SK-N-SH (cell line): ENCODE results near the gene CIITA. TPM values are rescaled to one million over a fixed set of nuclear protein-coding genes. Genes with fewer than 3 reads are reported as not detected.
A peak's percentile ranks its signal among the peaks of the same experiment; 100 is the strongest.

Experiments used
- CTCF ChIA-PET: fragments of 300-600, 350-600 bp; formaldehyde crosslinking; extraction: SDS; loops from one replicate; lab custom pipeline; 2021; lab: Yijun Ruan, JAX
- POLR2A ChIA-PET: fragments of 350-600 bp; sonication (Branson Sonifier 250); formaldehyde crosslinking; extraction: SDS; loops from one replicate; lab custom pipeline; 2020; ENCODE audit warnings: antibody characterized with exemption, inconsistent platforms; lab: Yijun Ruan, JAX
- DNase-seq: peaks from one replicate; pipeline ENCODE4 v3.0.0; 2012
- H2AFZ ChIP-seq: fragments of 200-600 bp; sonication (generic); 2 replicates; pipeline ENCODE4 v1.8.1; 2016; ENCODE audit warnings: antibody characterized with exemption, mild to moderate bottlenecking, low read depth
- H3F3A ChIP-seq: fragments of 200-600 bp; sonication (generic); replicated peaks from 2 replicates; pipeline ENCODE3; 2016; ENCODE audit warnings: antibody characterized with exemption, mild to moderate bottlenecking; ENCODE audit not compliant: insufficient read depth
- H3K27ac ChIP-seq, 2 experiments: fragments of 200-500 bp in 1 of 2; fragments of 200-600 bp in 1 of 2; sonication (Bioruptor generic) in 1 of 2; sonication (generic), shearing (Covaris generic) in 1 of 2; 2 replicates each; pipeline versions ENCODE4 v1.5.1 to v1.6.1; 2014 to 2016; ENCODE audit warnings: low read depth in 2 of 2, inconsistent platforms in 1 of 2, low read length in 1 of 2, mild to moderate bottlenecking in 1 of 2, mixed read lengths in 1 of 2
- H3K27me3 ChIP-seq: fragments of 200-600 bp; sonication (generic), shearing (Covaris generic); 2 replicates; pipeline ENCODE4 v1.6.1; 2016; ENCODE audit warnings: mixed run types; ENCODE audit not compliant: insufficient read depth
- H3K36me3 ChIP-seq, 2 experiments: fragments of 200-500 bp in 1 of 2; fragments of 200-600 bp in 1 of 2; sonication (Bioruptor generic) in 1 of 2; sonication (generic) in 1 of 2; replicated peaks in 1 of 2; 2 replicates each; pipeline versions ENCODE3 to v1.5.1; 2014 to 2016; ENCODE audit warnings: low read length in 1 of 2, mild to moderate bottlenecking in 1 of 2; ENCODE audit not compliant: insufficient read depth in 2 of 2, control insufficient read depth in 1 of 2
- H3K4me1 ChIP-seq, 2 experiments: fragments of 200-500 bp in 1 of 2; fragments of 200-600 bp in 1 of 2; sonication (Bioruptor generic) in 1 of 2; sonication (generic), shearing (Covaris generic) in 1 of 2; 2 replicates each; pipeline versions ENCODE4 v1.5.1 to v1.6.1; 2014 to 2016; ENCODE audit warnings: low read depth in 1 of 2, low read length in 1 of 2, mixed run types in 1 of 2; ENCODE audit not compliant: insufficient read depth in 2 of 2, control insufficient read depth in 1 of 2
- H3K4me2 ChIP-seq: fragments of 200-600 bp; sonication (generic), shearing (Covaris generic); 2 replicates; pipeline ENCODE4 v1.6.1; 2017; ENCODE audit warnings: mixed run types
- H3K4me3 ChIP-seq, 2 experiments: fragments of 200-500 bp in 1 of 2; fragments of 200-600 bp in 1 of 2; sonication (Bioruptor generic) in 1 of 2; sonication (generic), shearing (Covaris generic) in 1 of 2; 2 replicates each; pipeline versions ENCODE4 v1.5.1 to v1.8.1; 2014 to 2016; ENCODE audit warnings: low read depth in 2 of 2, inconsistent platforms in 1 of 2, low read length in 1 of 2, mild to moderate bottlenecking in 1 of 2, mixed read lengths in 1 of 2, moderate library complexity in 1 of 2
- H3K79me2 ChIP-seq: fragments of 200-600 bp; sonication (generic); 2 replicates; pipeline ENCODE4 v1.8.1; 2017; ENCODE audit warnings: mild to moderate bottlenecking; ENCODE audit not compliant: insufficient read depth
- H3K9ac ChIP-seq: fragments of 200-600 bp; sonication (generic); 2 replicates; pipeline ENCODE4 v1.6.1; 2017; ENCODE audit warnings: mixed run types
- H3K9me2 ChIP-seq: fragments of 200-600 bp; sonication (generic); 2 replicates; pipeline ENCODE4 v1.6.1; 2017; ENCODE audit warnings: mixed run types
- H3K9me3 ChIP-seq: fragments of 200-600 bp; sonication (generic); 2 replicates; pipeline ENCODE4 v1.6.1; 2017; ENCODE audit warnings: mixed run types, mild to moderate bottlenecking, moderate library complexity
- H4K20me1 ChIP-seq: fragments of 200-600 bp; sonication (generic); 2 replicates; pipeline ENCODE4 v1.6.1; 2017; ENCODE audit warnings: mild to moderate bottlenecking, mixed run types; ENCODE audit not compliant: insufficient read depth
- CHD2 ChIP-seq: fragments of 150-350 bp; IDR thresholded peaks from 2 replicates; pipeline ENCODE4 v1.6.1; 2018; ENCODE audit warnings: low read length; ENCODE audit not compliant: partially characterized antibody
- ELF1 ChIP-seq: IDR thresholded peaks from 2 replicates; pipeline ENCODE4 v1.4.0; 2012
- EP300 ChIP-seq, 2 experiments: IDR thresholded peaks; 2 replicates each; pipeline versions ENCODE4 v1.4.0 to v1.6.1; 2012; ENCODE audit warnings: borderline replicate concordance in 1 of 2, low read depth in 1 of 2, low read length in 1 of 2
- FOXM1 ChIP-seq: IDR thresholded peaks from 2 replicates; pipeline ENCODE4 v1.4.0; 2012; ENCODE audit warnings: low read depth, mild to moderate bottlenecking
- GATA2 ChIP-seq: sonication (generic); formaldehyde crosslinking; IDR thresholded peaks from 2 replicates; pipeline ENCODE4 v1.5.0; 2020; ENCODE audit warnings: mild to moderate bottlenecking, missing genetic modification reagents
- JUND ChIP-seq: IDR thresholded peaks from 2 replicates; pipeline ENCODE4 v1.4.0; 2012
- MEF2A ChIP-seq: IDR thresholded peaks from 2 replicates; pipeline ENCODE4 v1.4.0; 2012; ENCODE audit warnings: low read depth, borderline replicate concordance
- MXI1 ChIP-seq: IDR thresholded peaks from 2 replicates; pipeline ENCODE4 v1.6.1; 2012; ENCODE audit warnings: mild to moderate bottlenecking, low read depth, low read length, improper control_type of control experiment
- NRF1 ChIP-seq: IDR thresholded peaks from 2 replicates; pipeline ENCODE4 v1.6.1; 2012; ENCODE audit warnings: low read depth, mild to moderate bottlenecking, low read length
- RAD21 ChIP-seq: IDR thresholded peaks from 2 replicates; pipeline ENCODE4 v1.6.1; 2012; ENCODE audit warnings: mild to moderate bottlenecking, low read length
- RCOR1 ChIP-seq: fragments of 150-350 bp; IDR thresholded peaks from 2 replicates; pipeline ENCODE4 v1.6.1; 2017; ENCODE audit warnings: antibody characterized with exemption, low read length
- SMC3 ChIP-seq: IDR thresholded peaks from 2 replicates; pipeline ENCODE4 v1.6.1; 2012; ENCODE audit warnings: low read depth, low read length, improper control_type of control experiment
- WGBS: methylation state at CpG from one replicate; pipeline ENCODE4 v1.1.6; 2017; ENCODE audit warnings: low lambda C conversion rate; 5-methylcytosine and 5-hydroxymethylcytosine counted together
- polyA plus RNA-seq, 3 experiments: library from polyadenylated mRNA; depleted of rRNA; stranded (reverse); fragments of >200 nt; gene quantifications; 2 replicates each; pipeline ENCODE4 v1.2.3, GENCODE V29; 2012
- TF ChIP-seq, protein P1 (sequence below): IDR thresholded peaks from 2 replicates; pipeline ENCODE4 v1.6.1; 2012; ENCODE audit warnings: mild to moderate bottlenecking, low read depth, low read length, moderate library complexity
- TF ChIP-seq, protein P2 (sequence below): fragments of 150-350 bp; IDR thresholded peaks from 2 replicates; pipeline ENCODE4 v1.6.1; 2017; ENCODE audit warnings: antibody characterized with exemption, low read length, low read depth, borderline replicate concordance
- TF ChIP-seq, protein P3 (sequence below): IDR thresholded peaks from 2 replicates; pipeline ENCODE4 v1.4.0; 2012; ENCODE audit warnings: low read depth
- TF ChIP-seq, protein P4 (sequence below): fragments of 150-350 bp; IDR thresholded peaks from 2 replicates; pipeline ENCODE4 v1.6.1; 2016; ENCODE audit warnings: mild to moderate bottlenecking, low read depth, low read length
- TF ChIP-seq, protein P5 (sequence below): fragments of 200-600 bp; sonication (generic); IDR thresholded peaks from 2 replicates; pipeline ENCODE4 v1.6.1; 2017; ENCODE audit warnings: antibody characterized with exemption, mild to moderate bottlenecking, moderate library complexity

The CIITA gene
- polyA plus RNA-seq, 1 of the 3 experiments (the other 2 are of a cell fraction): 0.23 TPM

DNA sequence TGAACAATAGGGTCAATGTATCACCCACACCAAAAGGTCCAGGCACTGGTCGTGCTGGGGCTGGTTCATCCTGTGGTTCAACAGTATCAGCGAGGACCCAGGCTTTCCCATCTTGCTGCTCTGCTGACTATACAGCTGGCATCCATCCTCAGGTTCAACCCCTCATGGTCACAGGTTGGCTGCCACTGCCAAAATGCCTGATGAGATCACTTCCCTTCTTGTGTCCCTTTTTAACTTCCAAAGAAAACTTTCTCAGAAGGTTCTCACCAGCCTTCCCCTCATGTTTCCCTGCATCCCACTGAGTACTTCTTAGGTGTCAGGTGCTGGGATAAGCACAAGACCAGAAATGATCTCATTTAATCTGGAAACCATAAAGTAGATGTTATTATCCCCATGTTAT, 93.1 kb downstream of the CIITA start:
- no peak overlapping the region for H3K4me2 ChIP-seq
- no peak for DNase-seq
- H3K4me3 ChIP-seq: no peak overlapping the region
- TF ChIP-seq MEF2A (no peak), GATA2 (CRISPR knock-in tag) (no peak), CHD2 (no peak), FOXM1 (no peak), JUND (no peak)
- TF ChIP-seq, protein P1, sequence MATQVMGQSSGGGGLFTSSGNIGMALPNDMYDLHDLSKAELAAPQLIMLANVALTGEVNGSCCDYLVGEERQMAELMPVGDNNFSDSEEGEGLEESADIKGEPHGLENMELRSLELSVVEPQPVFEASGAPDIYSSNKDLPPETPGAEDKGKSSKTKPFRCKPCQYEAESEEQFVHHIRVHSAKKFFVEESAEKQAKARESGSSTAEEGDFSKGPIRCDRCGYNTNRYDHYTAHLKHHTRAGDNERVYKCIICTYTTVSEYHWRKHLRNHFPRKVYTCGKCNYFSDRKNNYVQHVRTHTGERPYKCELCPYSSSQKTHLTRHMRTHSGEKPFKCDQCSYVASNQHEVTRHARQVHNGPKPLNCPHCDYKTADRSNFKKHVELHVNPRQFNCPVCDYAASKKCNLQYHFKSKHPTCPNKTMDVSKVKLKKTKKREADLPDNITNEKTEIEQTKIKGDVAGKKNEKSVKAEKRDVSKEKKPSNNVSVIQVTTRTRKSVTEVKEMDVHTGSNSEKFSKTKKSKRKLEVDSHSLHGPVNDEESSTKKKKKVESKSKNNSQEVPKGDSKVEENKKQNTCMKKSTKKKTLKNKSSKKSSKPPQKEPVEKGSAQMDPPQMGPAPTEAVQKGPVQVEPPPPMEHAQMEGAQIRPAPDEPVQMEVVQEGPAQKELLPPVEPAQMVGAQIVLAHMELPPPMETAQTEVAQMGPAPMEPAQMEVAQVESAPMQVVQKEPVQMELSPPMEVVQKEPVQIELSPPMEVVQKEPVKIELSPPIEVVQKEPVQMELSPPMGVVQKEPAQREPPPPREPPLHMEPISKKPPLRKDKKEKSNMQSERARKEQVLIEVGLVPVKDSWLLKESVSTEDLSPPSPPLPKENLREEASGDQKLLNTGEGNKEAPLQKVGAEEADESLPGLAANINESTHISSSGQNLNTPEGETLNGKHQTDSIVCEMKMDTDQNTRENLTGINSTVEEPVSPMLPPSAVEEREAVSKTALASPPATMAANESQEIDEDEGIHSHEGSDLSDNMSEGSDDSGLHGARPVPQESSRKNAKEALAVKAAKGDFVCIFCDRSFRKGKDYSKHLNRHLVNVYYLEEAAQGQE: no peak
- TF ChIP-seq, protein P2, sequence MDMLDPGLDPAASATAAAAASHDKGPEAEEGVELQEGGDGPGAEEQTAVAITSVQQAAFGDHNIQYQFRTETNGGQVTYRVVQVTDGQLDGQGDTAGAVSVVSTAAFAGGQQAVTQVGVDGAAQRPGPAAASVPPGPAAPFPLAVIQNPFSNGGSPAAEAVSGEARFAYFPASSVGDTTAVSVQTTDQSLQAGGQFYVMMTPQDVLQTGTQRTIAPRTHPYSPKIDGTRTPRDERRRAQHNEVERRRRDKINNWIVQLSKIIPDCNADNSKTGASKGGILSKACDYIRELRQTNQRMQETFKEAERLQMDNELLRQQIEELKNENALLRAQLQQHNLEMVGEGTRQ: no peak
- no peak overlapping the region for H3K9ac ChIP-seq
- no peaks in the 10 kb centered on the region for H3K9me2 ChIP-seq
- CTCF ChIA-PET: interaction anchor here (0.9 to 12.7 kb wide), 5 partner anchors 13 to 426 kb away, joined by 3 to 318 read pairs (median 5); partner anchors contain the start of genes CLEC16A and SOCS1
- WGBS: 100% methylated on average over 2 of the region's 2 CpGs
- peaks cover 12% of the 10 kb centered on the region for H3F3A ChIP-seq
- H3K79me2 ChIP-seq: no peaks in the 10 kb centered on the region
- no peaks in the 10 kb centered on the region for H3K27me3 ChIP-seq
- POLR2A ChIA-PET: no interaction called here
- H3K27ac ChIP-seq: no peak overlapping the region
- no peaks in the 10 kb centered on the region for H4K20me1 ChIP-seq
- H3K9me3 ChIP-seq: no peaks in the 10 kb centered on the region
- peaks cover 5 to 18% of the 10 kb centered on the region in 2 experiments; a peak in 3 of 4 replicates for H3K4me1 ChIP-seq
- peaks cover 9 to 27% of the 10 kb centered on the region in 2 experiments for H3K36me3 ChIP-seq
- no peak overlapping the region for H2AFZ ChIP-seq

DNA sequence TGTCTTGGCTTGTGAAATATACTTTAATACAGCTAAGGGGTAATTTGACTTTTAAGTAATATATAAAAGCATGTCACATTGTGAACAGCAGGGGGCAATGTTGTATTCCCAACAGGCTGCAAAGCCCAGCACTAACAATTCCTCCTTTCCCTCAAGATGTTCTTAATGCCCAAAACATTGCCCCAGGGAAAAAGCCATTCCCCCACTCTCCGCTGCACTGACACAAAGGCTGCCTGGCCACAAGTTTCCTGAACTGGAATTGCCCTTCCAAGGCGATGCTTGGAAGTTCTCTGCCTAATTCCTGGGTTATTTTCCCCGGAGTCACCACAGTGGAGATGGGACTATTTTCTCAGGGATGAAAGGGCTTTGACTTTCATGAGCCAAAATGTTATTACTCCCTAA, 94.6 kb downstream of the CIITA start:
- Histone ChIP-seq H3K9ac (no peak overlapping the region; the same call in 1 of the 2 replicates), H3K27ac (peak overlapping the region; percentile 29 to 38; a peak in 1 of 4 replicates), H2AFZ (no peak overlapping the region), H3K79me2 (no peaks in the 10 kb centered on the region), H3K4me2 (no peak overlapping the region; the same call in 1 of the 2 replicates), H3K9me3 (no peaks in the 10 kb centered on the region), H3K4me3 (no peak overlapping the region; a peak in 1 of 4 replicates), H3K36me3 (peaks cover 18 to 25% of the 10 kb centered on the region in 2 experiments), H3K9me2 (no peaks in the 10 kb centered on the region), H4K20me1 (no peaks in the 10 kb centered on the region), H3K4me1 (peaks cover 5 to 21% of the 10 kb centered on the region in 2 experiments; a peak in 3 of 4 replicates), H3F3A (peaks cover 12% of the 10 kb centered on the region), H3K27me3 (no peaks in the 10 kb centered on the region)
- ChIA-PET CTCF (interaction anchor here (0.6 to 12.7 kb wide), 38 partner anchors 7 to 618 kb away, joined by 3 to 318 read pairs (median 4); partner anchors contain the start of genes CLEC16A and SOCS1), POLR2A (interaction anchor here (1.0 to 2.1 kb wide), 2 partner anchors 284 to 287 kb away, joined by 4 to 9 read pairs; partner anchors contain the start of gene SOCS1)
- 38% methylated on average over 3 of the region's 3 CpGs for WGBS
- TF ChIP-seq NRF1: no peak
- TF ChIP-seq, protein P3, sequence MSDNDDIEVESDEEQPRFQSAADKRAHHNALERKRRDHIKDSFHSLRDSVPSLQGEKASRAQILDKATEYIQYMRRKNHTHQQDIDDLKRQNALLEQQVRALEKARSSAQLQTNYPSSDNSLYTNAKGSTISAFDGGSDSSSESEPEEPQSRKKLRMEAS: 0 out of 2 replicates have a peak, but pooled peaks have one; percentile 28
- TF ChIP-seq EP300 (IDR thresholded peaks at IDR 0.05; ENCODE audit: borderline replicate concordance in 1 of 2, low read depth in 1 of 2, low read length in 1 of 2): no peak
- TF ChIP-seq, protein P4, sequence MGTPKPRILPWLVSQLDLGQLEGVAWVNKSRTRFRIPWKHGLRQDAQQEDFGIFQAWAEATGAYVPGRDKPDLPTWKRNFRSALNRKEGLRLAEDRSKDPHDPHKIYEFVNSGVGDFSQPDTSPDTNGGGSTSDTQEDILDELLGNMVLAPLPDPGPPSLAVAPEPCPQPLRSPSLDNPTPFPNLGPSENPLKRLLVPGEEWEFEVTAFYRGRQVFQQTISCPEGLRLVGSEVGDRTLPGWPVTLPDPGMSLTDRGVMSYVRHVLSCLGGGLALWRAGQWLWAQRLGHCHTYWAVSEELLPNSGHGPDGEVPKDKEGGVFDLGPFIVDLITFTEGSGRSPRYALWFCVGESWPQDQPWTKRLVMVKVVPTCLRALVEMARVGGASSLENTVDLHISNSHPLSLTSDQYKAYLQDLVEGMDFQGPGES: no peak
- no peak for TF ChIP-seq MXI1
- TF ChIP-seq ELF1: no peak
- no peak for TF ChIP-seq RCOR1
- TF ChIP-seq, protein P5, sequence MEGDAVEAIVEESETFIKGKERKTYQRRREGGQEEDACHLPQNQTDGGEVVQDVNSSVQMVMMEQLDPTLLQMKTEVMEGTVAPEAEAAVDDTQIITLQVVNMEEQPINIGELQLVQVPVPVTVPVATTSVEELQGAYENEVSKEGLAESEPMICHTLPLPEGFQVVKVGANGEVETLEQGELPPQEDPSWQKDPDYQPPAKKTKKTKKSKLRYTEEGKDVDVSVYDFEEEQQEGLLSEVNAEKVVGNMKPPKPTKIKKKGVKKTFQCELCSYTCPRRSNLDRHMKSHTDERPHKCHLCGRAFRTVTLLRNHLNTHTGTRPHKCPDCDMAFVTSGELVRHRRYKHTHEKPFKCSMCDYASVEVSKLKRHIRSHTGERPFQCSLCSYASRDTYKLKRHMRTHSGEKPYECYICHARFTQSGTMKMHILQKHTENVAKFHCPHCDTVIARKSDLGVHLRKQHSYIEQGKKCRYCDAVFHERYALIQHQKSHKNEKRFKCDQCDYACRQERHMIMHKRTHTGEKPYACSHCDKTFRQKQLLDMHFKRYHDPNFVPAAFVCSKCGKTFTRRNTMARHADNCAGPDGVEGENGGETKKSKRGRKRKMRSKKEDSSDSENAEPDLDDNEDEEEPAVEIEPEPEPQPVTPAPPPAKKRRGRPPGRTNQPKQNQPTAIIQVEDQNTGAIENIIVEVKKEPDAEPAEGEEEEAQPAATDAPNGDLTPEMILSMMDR: peak; percentile 85
- peak; percentile 89 for TF ChIP-seq SMC3
- TF ChIP-seq RAD21: peak; percentile 98
- DNase-seq: peak; percentile 63
